D721Med (cell line): Measurements from ENCODE around the gene NUMA1.

Experiments
- DNase-seq: peaks from one replicate; pipeline ENCODE4 v3.0.0; 2011; ENCODE audit warnings: low spot score; ENCODE audit not compliant: insufficient read length
- FAIRE-seq: peaks from 2 replicates; lab custom pipeline; 2011; peaks lifted over from hg19 to GRCh38; lab: Jason Lieb, UNC
- TF ChIP-seq, protein P1 (sequence below): IDR thresholded peaks from 2 replicates; pipeline ENCODE4 v1.5.1; 2012; ENCODE audit warnings: mild to moderate bottlenecking, control low read depth; ENCODE audit not compliant: insufficient read depth; ENCODE audit errors: missing control alignments

Gene NUMA1

DNA sequence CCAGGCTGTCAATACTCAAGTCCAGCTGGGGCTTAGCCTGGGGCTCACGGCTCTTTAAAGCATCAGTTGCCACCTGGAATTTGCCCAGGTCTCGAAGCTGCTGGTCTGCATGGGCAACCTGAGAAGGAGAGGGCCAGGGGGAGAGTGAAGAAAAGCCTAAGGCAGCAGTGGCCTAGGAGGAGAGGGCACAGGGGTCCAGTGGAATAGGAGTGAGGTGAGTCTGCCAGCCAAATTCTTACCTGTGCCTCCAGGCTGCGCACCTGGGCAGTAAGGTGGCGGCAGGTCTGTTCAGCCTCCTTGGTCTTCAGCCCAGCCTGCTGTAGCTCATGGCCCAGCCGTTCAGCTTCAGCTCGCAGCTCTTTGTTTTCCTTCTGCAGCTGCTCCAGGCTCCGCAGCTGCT lies 71.6 kb downstream of the NUMA1 start:
- TF ChIP-seq, protein P1, sequence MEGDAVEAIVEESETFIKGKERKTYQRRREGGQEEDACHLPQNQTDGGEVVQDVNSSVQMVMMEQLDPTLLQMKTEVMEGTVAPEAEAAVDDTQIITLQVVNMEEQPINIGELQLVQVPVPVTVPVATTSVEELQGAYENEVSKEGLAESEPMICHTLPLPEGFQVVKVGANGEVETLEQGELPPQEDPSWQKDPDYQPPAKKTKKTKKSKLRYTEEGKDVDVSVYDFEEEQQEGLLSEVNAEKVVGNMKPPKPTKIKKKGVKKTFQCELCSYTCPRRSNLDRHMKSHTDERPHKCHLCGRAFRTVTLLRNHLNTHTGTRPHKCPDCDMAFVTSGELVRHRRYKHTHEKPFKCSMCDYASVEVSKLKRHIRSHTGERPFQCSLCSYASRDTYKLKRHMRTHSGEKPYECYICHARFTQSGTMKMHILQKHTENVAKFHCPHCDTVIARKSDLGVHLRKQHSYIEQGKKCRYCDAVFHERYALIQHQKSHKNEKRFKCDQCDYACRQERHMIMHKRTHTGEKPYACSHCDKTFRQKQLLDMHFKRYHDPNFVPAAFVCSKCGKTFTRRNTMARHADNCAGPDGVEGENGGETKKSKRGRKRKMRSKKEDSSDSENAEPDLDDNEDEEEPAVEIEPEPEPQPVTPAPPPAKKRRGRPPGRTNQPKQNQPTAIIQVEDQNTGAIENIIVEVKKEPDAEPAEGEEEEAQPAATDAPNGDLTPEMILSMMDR: no peak
- FAIRE-seq (no peak), DNase-seq (no peak)

DNA sequence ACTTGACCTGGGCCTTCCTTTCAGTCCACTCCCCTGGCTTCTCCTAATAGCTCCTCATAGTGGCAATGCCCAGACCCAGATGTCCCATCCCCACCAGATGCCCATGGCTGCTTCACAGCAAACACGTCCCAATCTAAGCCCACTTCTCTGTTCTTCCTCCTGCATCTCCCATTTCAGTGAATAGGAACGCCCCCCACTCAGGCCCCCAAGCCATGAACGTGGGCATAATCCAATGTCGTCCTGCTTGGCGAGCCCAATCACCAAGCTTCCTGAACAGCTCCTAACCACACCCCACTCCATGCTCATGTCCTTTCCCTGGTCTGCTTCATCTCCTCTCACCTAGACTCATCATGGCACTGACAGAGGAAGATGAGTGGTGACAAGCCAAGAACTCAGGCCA lies 72.8 kb downstream of the NUMA1 start:
- no peak for FAIRE-seq
- DNase-seq: no peak
- TF ChIP-seq, protein P1: no peak

DNA sequence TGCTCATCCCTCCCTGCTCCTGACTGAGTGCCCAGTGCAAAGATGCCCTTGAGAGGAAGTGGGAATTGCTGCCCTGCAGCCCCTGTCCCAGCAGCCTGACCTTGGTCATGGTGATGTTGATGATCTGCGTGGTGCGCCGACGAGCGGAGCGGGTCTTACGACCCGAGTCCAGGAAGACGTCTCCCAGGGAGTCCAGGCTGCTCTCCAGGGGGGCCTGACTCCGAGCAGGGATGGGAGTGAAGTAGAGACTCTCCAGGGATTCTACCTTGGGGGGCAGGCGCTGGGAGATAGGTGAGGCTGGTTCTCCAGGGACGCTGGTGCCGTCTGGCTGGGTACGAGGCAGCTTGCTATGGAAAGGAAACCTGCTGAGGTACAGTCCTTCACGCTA lies 73.3 kb downstream of the NUMA1 start:
- TF ChIP-seq, protein P1: no peak
- DNase-seq (no peak), FAIRE-seq (no peak)

DNA sequence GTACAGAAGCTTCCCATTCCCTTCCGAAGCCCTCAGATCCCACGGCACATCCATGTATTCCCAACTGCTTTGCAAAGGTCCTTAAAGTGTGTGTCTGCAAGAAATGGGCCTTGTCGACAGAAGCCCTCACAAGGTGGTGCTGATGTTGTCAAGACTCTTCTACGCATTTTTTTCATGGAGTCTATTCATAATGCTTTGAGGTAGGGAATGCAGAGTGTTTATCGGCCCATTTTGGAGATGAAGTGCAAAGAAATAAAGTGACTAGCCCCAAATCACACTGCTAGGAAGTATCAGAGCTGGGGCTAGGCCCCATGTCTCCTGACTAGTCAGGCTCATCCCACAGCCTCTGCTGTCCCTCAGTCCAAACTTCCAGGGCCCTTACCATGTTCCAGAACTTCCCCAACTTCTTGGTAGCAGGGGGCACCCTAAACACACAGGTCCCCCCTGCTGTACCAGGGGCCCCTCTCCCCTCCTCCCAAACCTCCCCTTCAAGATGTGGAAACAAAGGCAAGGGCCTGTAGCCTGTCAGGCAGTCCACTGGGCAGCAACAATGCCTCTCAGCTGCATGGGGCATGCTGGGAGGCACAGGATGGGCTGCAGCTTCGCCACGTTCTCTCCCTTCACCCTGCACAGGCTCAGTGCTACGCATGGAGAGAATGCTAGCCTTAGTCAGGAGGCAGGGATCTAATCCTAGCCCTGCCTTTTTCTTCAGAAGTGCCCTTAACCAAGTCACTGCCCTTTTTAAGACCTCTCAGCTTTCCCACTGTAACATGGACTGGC lies 73.8 kb downstream of the NUMA1 start:
- DNase-seq (no peak), FAIRE-seq (no peak)
- TF ChIP-seq, protein P1: no peak

DNA sequence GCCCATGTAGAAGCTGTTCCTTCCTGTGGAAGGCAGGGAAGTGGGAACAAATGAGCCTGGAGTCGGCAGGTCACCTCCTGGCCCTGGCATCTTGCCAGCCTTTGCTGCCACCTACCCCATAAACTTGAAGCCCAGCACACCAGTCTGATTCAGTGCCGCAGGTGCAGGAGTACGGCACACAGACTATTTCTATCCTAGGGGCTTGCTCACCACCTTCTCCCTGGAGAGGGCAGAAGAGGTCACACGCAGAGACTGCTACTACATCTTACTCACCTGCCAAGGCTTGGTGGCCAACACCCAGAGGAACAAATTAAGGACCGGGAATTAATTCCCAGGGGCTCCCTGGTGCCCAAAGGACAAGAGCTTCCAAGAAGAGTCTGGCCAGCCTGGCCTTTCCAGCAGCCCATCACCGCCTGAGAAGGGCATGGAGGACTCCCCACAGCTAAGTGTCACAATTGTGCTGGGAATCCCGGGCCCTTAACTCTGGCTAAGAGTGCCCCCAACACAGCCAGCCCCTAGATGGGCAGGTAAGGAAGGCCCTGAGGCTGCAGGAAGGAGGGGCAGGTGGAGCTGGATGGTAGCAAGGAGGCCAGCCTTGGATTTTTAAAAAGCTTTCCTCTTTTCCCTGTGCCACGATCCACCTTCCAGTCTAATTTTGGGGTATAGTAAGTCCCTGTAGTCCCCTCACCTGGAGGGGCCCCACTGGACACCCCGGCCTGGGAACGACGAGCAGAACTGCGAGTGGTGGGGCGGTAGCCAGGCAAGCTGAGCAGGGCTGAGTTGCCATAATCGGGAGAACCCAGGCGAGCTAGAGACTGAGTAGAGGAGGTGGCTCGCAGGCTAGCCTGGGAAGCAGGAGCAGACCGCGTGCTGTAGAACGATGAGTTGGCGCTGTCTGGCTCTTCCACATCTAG lies 74.7 kb downstream of the NUMA1 start:
- DNase-seq (no peak), FAIRE-seq (no peak)
- TF ChIP-seq, protein P1: no peak

DNA sequence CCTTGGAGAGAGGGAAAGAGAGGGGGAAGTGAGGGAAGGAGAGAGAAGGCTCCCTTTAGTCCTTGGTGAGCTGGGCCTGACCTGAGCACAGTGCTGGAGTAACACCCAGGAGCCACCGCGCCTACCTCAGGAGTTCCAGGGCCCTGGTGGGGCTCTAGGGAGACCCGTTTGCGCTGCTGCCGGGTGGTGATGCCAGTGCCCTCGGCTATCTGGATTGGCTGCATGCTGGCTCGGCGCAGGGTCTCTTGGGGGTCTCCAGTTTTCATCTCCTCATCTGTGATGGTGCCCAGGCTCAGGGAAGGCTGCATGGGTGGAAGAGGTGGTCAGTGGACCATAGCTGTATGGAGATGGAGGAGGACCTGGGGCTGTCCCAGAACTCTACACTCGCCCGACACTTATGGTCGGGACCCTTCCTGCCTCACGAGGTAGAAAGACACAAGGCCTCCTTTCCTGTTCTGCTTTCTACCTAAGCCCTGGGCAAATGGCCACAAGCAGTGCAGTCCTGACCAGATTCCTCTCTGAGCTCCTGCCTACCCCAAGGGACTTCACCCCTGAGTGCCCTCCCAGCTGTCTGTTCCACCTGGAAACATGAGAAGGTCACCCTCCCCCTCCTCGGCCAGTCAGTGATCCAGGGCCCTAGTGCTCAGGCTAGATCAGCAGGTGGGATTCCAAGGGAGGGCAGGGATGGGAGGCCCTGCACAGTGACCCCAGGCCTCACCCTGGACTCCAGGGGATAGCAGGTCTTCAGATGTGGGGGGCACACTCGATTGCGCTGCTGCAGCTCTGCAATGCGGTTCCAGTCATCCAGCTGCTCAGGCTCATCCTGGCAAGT lies 75.6 kb downstream of the NUMA1 start:
- TF ChIP-seq, protein P1: no peak
- no peak for DNase-seq

More for the DNA sequence above, 75.6 kb downstream of the NUMA1 start:
- FAIRE-seq: no peak
